IMR-90 (cell line): ENCODE data around the gene TRO. TPM values are rescaled to one million over a fixed set of nuclear protein-coding genes. Genes with fewer than 3 reads are reported as not detected.

Source experiments
- ATAC-seq: fragments of 200-7000 bp; cut with Tn5 transposase; 2 replicates; pipeline ENCODE4 v1.9.1; 2020; ENCODE audit warnings: low read depth, mild to moderate bottlenecking, moderate library complexity
- BruUV-seq: library from RNA; stranded (reverse); fragments of 400-500 nt; replicated peaks from 2 replicates; lab custom pipeline; 2021; lab: Mats Ljungman, UMichigan
- CTCF ChIA-PET: fragments of 300-600 bp; formaldehyde crosslinking; extraction: SDS; loops from one replicate; lab custom pipeline; 2021; ENCODE audit warnings: antibody characterized with exemption; lab: Yijun Ruan, JAX
- POLR2A ChIA-PET: fragments of 300-600 bp; sonication (Branson Sonifier 250); formaldehyde crosslinking; loops from one replicate; lab custom pipeline; 2022; ENCODE audit warnings: antibody characterized with exemption; ENCODE audit not compliant: unreplicated experiment; lab: Charles Lee
- DNase-seq: peaks from one replicate; pipeline ENCODE4 v3.0.0; 2013
- H2AFZ ChIP-seq: replicated peaks from 2 replicates; pipeline ENCODE3; 2013; ENCODE audit warnings: low read length, mild to moderate bottlenecking; ENCODE audit not compliant: poor library complexity
- H2AK5ac ChIP-seq: 2 replicates; pipeline ENCODE4 v1.6.1; 2013; ENCODE audit warnings: low read depth, low read length, inconsistent platforms
- H2AK9ac ChIP-seq: replicated peaks from 2 replicates; pipeline ENCODE3; 2013; ENCODE audit warnings: mild to moderate bottlenecking, low read depth, low read length, moderate library complexity; ENCODE audit not compliant: poor library complexity
- H2BK120ac ChIP-seq: 2 replicates; pipeline ENCODE4 v1.6.1; 2013; ENCODE audit warnings: low read depth, low read length, inconsistent platforms
- H2BK15ac ChIP-seq: 3 replicates; pipeline ENCODE4 v1.6.1; 2013; ENCODE audit warnings: low read depth, low read length, inconsistent platforms
- H2BK20ac ChIP-seq: 2 replicates; pipeline ENCODE4 v1.6.1; 2013; ENCODE audit warnings: low read depth, mild to moderate bottlenecking, inconsistent platforms, low read length, moderate library complexity
- H2BK5ac ChIP-seq: 2 replicates; pipeline ENCODE4 v1.6.1; 2013; ENCODE audit warnings: mild to moderate bottlenecking, low read depth, low read length, inconsistent platforms; ENCODE audit not compliant: poor library complexity, severe bottlenecking
- H3K14ac ChIP-seq: replicated peaks from 2 replicates; pipeline ENCODE4 v1.6.1; 2013; ENCODE audit warnings: low read depth, low read length, inconsistent platforms
- H3K18ac ChIP-seq: 2 replicates; pipeline ENCODE4 v1.6.1; 2013; ENCODE audit warnings: low read depth, low read length, control low read depth
- H3K23ac ChIP-seq: 2 replicates; pipeline ENCODE4 v1.6.1; 2013; ENCODE audit warnings: low read depth, low read length, inconsistent platforms
- H3K27ac ChIP-seq: 2 replicates; pipeline ENCODE4 v1.5.1; 2013; ENCODE audit warnings: mild to moderate bottlenecking, control low read depth, low read length; ENCODE audit not compliant: insufficient read depth
- H3K27me3 ChIP-seq: 2 replicates; pipeline ENCODE4 v1.6.1; 2013; ENCODE audit warnings: low read length; ENCODE audit not compliant: control insufficient read depth, insufficient read depth
- H3K36me3 ChIP-seq: 2 replicates; pipeline ENCODE4 v1.6.1; 2013; ENCODE audit warnings: low read length, mixed read lengths; ENCODE audit not compliant: control insufficient read depth, insufficient read depth
- H3K4ac ChIP-seq: 2 replicates; pipeline ENCODE4 v1.6.1; 2013; ENCODE audit warnings: low read depth, low read length, inconsistent platforms
- H3K4me1 ChIP-seq: 2 replicates; pipeline ENCODE4 v1.6.1; 2013; ENCODE audit warnings: low read length, mixed read lengths; ENCODE audit not compliant: control insufficient read depth, insufficient read depth
- H3K4me2 ChIP-seq: 2 replicates; pipeline ENCODE4 v1.6.1; 2013; ENCODE audit warnings: low read depth, mild to moderate bottlenecking, control low read depth, low read length, moderate library complexity
- H3K4me3 ChIP-seq: 2 replicates; pipeline ENCODE4 v1.5.1; 2013; ENCODE audit warnings: low read depth, mild to moderate bottlenecking, control low read depth, low read length, moderate library complexity; ENCODE audit not compliant: insufficient read depth
- H3K56ac ChIP-seq: 2 replicates; pipeline ENCODE4 v1.6.1; 2013; ENCODE audit warnings: low read length, inconsistent platforms; ENCODE audit not compliant: insufficient read depth; ENCODE audit errors: extremely low read depth
- H3K79me1 ChIP-seq, 2 experiments: 2 replicates each; pipeline ENCODE4 v1.6.1; 2013; ENCODE audit warnings: low read length in 2 of 2, inconsistent platforms in 1 of 2, low read depth in 1 of 2
- H3K9ac ChIP-seq: 2 replicates; pipeline ENCODE4 v1.6.1; 2013; ENCODE audit warnings: low read depth, low read length, control low read depth
- H3K9me1 ChIP-seq: 2 replicates; pipeline ENCODE4 v1.6.1; 2013; ENCODE audit warnings: low read length, inconsistent platforms; ENCODE audit not compliant: insufficient read depth
- H3K9me3 ChIP-seq: 2 replicates; pipeline ENCODE4 v1.6.1; 2013; ENCODE audit warnings: low read length; ENCODE audit not compliant: control insufficient read depth, insufficient read depth
- H4K20me1 ChIP-seq: 2 replicates; pipeline ENCODE4 v1.6.1; 2013; ENCODE audit warnings: low read length, inconsistent platforms; ENCODE audit not compliant: insufficient read depth
- H4K5ac ChIP-seq: 2 replicates; pipeline ENCODE4 v1.6.1; 2013; ENCODE audit warnings: mild to moderate bottlenecking, low read depth, low read length, control low read depth
- H4K8ac ChIP-seq, 2 experiments: 2 replicates each; pipeline ENCODE4 v1.6.1; 2013; ENCODE audit warnings: low read depth in 2 of 2, low read length in 2 of 2, control low read depth in 1 of 2, inconsistent platforms in 1 of 2
- H4K91ac ChIP-seq: 2 replicates; pipeline ENCODE4 v1.6.1; 2013; ENCODE audit warnings: low read depth, low read length, inconsistent platforms; ENCODE audit not compliant: insufficient read depth
- POLR2A ChIP-seq: IDR thresholded peaks from 2 replicates; pipeline ENCODE4 v1.6.1; 2012; ENCODE audit warnings: mild to moderate bottlenecking, low read depth, low read length
- dilution Hi-C: fragments of 300-500 bp; cut with HindIII; formaldehyde crosslinking; loops from one replicate; pipeline ENCODE4 v1.14.3; 2018; ENCODE audit warnings: low sequenced_read_pairs; ENCODE audit not compliant: unreplicated experiment
- in situ Hi-C: fragments of 300-500 bp; cut with MboI; formaldehyde crosslinking; loops from 3 replicates; pipeline ENCODE4 v1.14.3; 2019; ENCODE audit warnings: low sequenced_read_pairs, inconsistent platforms, mixed read lengths
- intact Hi-C: fragments of 100-400 bp; cut with micrococcal nuclease; formaldehyde crosslinking; loops from 2 replicates; pipeline ENCODE4 v1.10.0; 2022
- polyA plus RNA-seq, 3 experiments: library from polyadenylated mRNA; depleted of rRNA; stranded (reverse); fragments of >200 nt; gene quantifications; 2 replicates each; pipeline ENCODE4 v1.2.3, GENCODE V29; 2012; ENCODE audit warnings: low replicate concordance in 1 of 3
- total RNA-seq: library from RNA; depleted of rRNA; stranded (reverse); fragments of >200 nt; gene quantifications from 2 replicates; pipeline ENCODE4 v1.2.3, GENCODE V29; 2012

The TRO gene
- total and polyA plus RNA-seq, 2 of the 4 experiments (the other 2 are of a cell fraction), result 35.1 to 54.2 TPM

GRCh38 chrX:54909941-54910340 is 10.7 kb upstream of the TRO start:
- Histone ChIP-seq H3K36me3 (no peaks in the 10 kb centered on the region), H2BK20ac (no peak overlapping the region), H3K4me3 (no peak overlapping the region), H3K14ac (no peak overlapping the region), H3K27ac (no peak overlapping the region), H4K8ac (no peak overlapping the region), H2BK5ac (no peak overlapping the region), H2AFZ (no peak overlapping the region), H3K9me3 (no peaks in the 10 kb centered on the region), H2AK9ac (no peak overlapping the region), H3K56ac (no peak overlapping the region), H3K23ac (no peak overlapping the region), H2BK15ac (no peak overlapping the region), H3K79me1 (no peaks in the 10 kb centered on the region), H2BK120ac (no peak overlapping the region), H4K20me1 (no peaks in the 10 kb centered on the region), H2AK5ac (no peak overlapping the region), H3K9ac (no peak overlapping the region), H3K9me1 (no peaks in the 10 kb centered on the region), H4K91ac (no peak overlapping the region), H4K5ac (no peak overlapping the region), H3K4ac (no peak overlapping the region), H3K18ac (no peak overlapping the region), H3K4me2 (no peak overlapping the region), H3K27me3 (no peaks in the 10 kb centered on the region), H3K4me1 (no peaks in the 10 kb centered on the region)
- ATAC-seq (no peak), DNase-seq (no peak)
- no peak for TF ChIP-seq POLR2A
- ChIA-PET POLR2A (no interaction called here), CTCF (no interaction called here)
- intact Hi-C loops, result loop anchor here (5.0 kb wide), 1 partner anchor 247 kb away; no protein-coding TSS in a partner anchor
- in situ Hi-C loops, result no loop called here
- no TSS peak for BruUV-seq
- dilution Hi-C loops, result no loop called here
